Eye (tissue), 1 donor: Measurements from ENCODE around the gene MTG2.
"Not testable (repeated sequence)": the region's sequence is repeated elsewhere in the genome, so short reads cannot be mapped to it uniquely, and the experiment has no call there.

Experiments
- DNase-seq: peaks from one replicate; pipeline ENCODE4 v3.0.0-alpha.2; 2015

MTG2 gene

GRCh38 chr20:62146019-62146755 is 36.6 kb upstream of the MTG2 start:
- no peak for DNase-seq

- DNase-seq = no peak
These were observed 35.7 kb upstream of the MTG2 start for GRCh38 chr20:62147125-62147524.

GRCh38 chr20:62147528-62147927 is 35.3 kb upstream of the MTG2 start:
- DNase-seq = no peak

- not testable (repeated sequence) for DNase-seq
These were observed 34.4 kb upstream of the MTG2 start for GRCh38 chr20:62148383-62148782.

- DNase-seq = peak; percentile 9
These were observed 33.9 kb upstream of the MTG2 start for GRCh38 chr20:62148908-62149314.

GRCh38 chr20:62149532-62150309 is 33.1 kb upstream of the MTG2 start:
- peak; percentile 56 for DNase-seq

GRCh38 chr20:62150310-62150575 is 32.6 kb upstream of the MTG2 start:
- no peak for DNase-seq

- no peak for DNase-seq
These were observed 31.6 kb upstream of the MTG2 start for GRCh38 chr20:62151225-62151624.

- no peak for DNase-seq
These were observed 30.9 kb upstream of the MTG2 start for GRCh38 chr20:62151835-62152364.

- DNase-seq = peak; percentile 8
These were observed 27.2 kb upstream of the MTG2 start for GRCh38 chr20:62155428-62156253.

- no peak for DNase-seq
These were observed 26.6 kb upstream of the MTG2 start for GRCh38 chr20:62156254-62156556.

GRCh38 chr20:62156592-62157386 is 26.0 kb upstream of the MTG2 start:
- DNase-seq = peak; percentile 82

GRCh38 chr20:62157387-62158087 is 25.3 kb upstream of the MTG2 start:
- DNase-seq = no peak

GRCh38 chr20:62158088-62158400 is 24.8 kb upstream of the MTG2 start:
- DNase-seq = no peak

- no peak for DNase-seq
These were observed 24.3 kb upstream of the MTG2 start for GRCh38 chr20:62158541-62158940.

- no peak for DNase-seq
These were observed 23.8 kb upstream of the MTG2 start for GRCh38 chr20:62159052-62159451.

- DNase-seq = no peak
These were observed 23.0 kb upstream of the MTG2 start for GRCh38 chr20:62159839-62160238.

- DNase-seq = no peak
These were observed 22.6 kb upstream of the MTG2 start for GRCh38 chr20:62160253-62160652.

- no peak for DNase-seq
These were observed 22.0 kb upstream of the MTG2 start for GRCh38 chr20:62160876-62161275.

GRCh38 chr20:62161347-62161746 is 21.5 kb upstream of the MTG2 start:
- no peak for DNase-seq

GRCh38 chr20:62162765-62163484 is 19.9 kb upstream of the MTG2 start:
- DNase-seq = no peak

- DNase-seq = no peak
These were observed 19.4 kb upstream of the MTG2 start for GRCh38 chr20:62163485-62163865.
